Endodermal cell (in vitro differentiated cells): Measurements from ENCODE around the gene PI4KA. TPM values are rescaled to one million over a fixed set of nuclear protein-coding genes. Genes with fewer than 3 reads are reported as not detected.

Experiments used
- DNase-seq: peaks from one replicate; pipeline ENCODE4 v3.0.0-alpha.2; 2017
- H3K27ac ChIP-seq: 2 replicates; pipeline ENCODE4 v1.5.1; 2013; ENCODE audit warnings: mild to moderate bottlenecking, low read depth, low read length, moderate library complexity
- H3K27me3 ChIP-seq: 2 replicates; pipeline ENCODE4 v1.6.1; 2013; ENCODE audit warnings: mild to moderate bottlenecking, low read length, moderate library complexity; ENCODE audit not compliant: insufficient read depth, control insufficient read depth, poor library complexity, severe bottlenecking
- H3K36me3 ChIP-seq: 2 replicates; pipeline ENCODE4 v1.7.0; 2013; ENCODE audit warnings: mild to moderate bottlenecking, low read length, moderate library complexity; ENCODE audit not compliant: control insufficient read depth, insufficient read depth
- H3K4me1 ChIP-seq: one replicate; pipeline ENCODE4 v1.7.0; 2013; ENCODE audit warnings: low read length; ENCODE audit not compliant: control insufficient read depth, insufficient read depth
- H3K4me3 ChIP-seq: 2 replicates; pipeline ENCODE4 v1.5.1; 2013; ENCODE audit warnings: mild to moderate bottlenecking, low read length, moderate library complexity
- H3K9ac ChIP-seq: 2 replicates; pipeline ENCODE4 v1.6.1; 2013; ENCODE audit warnings: mild to moderate bottlenecking, low read length, moderate library complexity; ENCODE audit not compliant: poor library complexity, severe bottlenecking; ENCODE audit errors: extremely low read depth
- H3K9me3 ChIP-seq: 2 replicates; pipeline ENCODE4 v1.6.1; 2013; ENCODE audit warnings: mild to moderate bottlenecking, low read length, moderate library complexity; ENCODE audit not compliant: control insufficient read depth
- H3K27ac Mint-ChIP-seq: 2 replicates; pipeline ENCODE4 v1.8.0; 2020; ENCODE audit warnings: mixed read lengths
- H3K27me3 Mint-ChIP-seq: 2 replicates; pipeline ENCODE4 v1.8.0; 2021; ENCODE audit warnings: mild to moderate bottlenecking, mixed read lengths; ENCODE audit not compliant: insufficient read depth
- H3K36me3 Mint-ChIP-seq: 2 replicates; pipeline ENCODE4 v1.8.0; 2020; ENCODE audit warnings: low read depth, mixed read lengths
- H3K4me1 Mint-ChIP-seq: 2 replicates; pipeline ENCODE4 v1.8.0; 2020; ENCODE audit warnings: mixed read lengths
- H3K4me3 Mint-ChIP-seq: 2 replicates; pipeline ENCODE4 v1.8.0; 2020; ENCODE audit warnings: mild to moderate bottlenecking, moderate library complexity, mixed read lengths
- H3K9me3 Mint-ChIP-seq: 2 replicates; pipeline ENCODE4 v1.8.0; 2020; ENCODE audit warnings: mild to moderate bottlenecking, mixed read lengths
- CTCF ChIP-seq: fragments of 200-600 bp; sonication (generic); conservative IDR thresholded peaks from 2 replicates; pipeline ENCODE4 v1.5.0; 2021; ENCODE audit warnings: antibody characterized with exemption, mild to moderate bottlenecking
- WGBS, 2 experiments: methylation state at CpG; one replicate each; pipeline versions ENCODE4 v1.1.5 to v1.1.7; 2013; ENCODE audit warnings: missing lambda C conversion rate in 2 of 2, mixed read lengths in 1 of 2; ENCODE audit not compliant: insufficient coverage in 1 of 2, insufficient read length in 1 of 2; 5-methylcytosine and 5-hydroxymethylcytosine counted together
- total RNA-seq, 2 donors: library from RNA; stranded (reverse); fragmentation: NEBNext Ultra II Directional in 1 of 2; extraction: Animal tissue kit (Norgen Biotek cat#: 25700) in 1 of 2; gene quantifications; 2 replicates in 1 of 2; 3 replicates in 1 of 2; pipeline ENCODE4 v1.2.1, GENCODE V29; 2021

Gene PI4KA
- total RNA-seq, 2 donors from 2014 or later = 49.0 to 62.0 TPM

- H3K27me3 ChIP-seq = no peaks in the 10 kb centered on the region
- peaks cover 14% of the 10 kb centered on the region for H3K36me3 ChIP-seq
- H3K4me3 ChIP-seq = no peak overlapping the region
- Mint-ChIP-seq H3K36me3 (peaks cover 18% of the 10 kb centered on the region), H3K4me3 (no peak overlapping the region), H3K27ac (no peak overlapping the region), H3K27me3 (no peaks in the 10 kb centered on the region), H3K4me1 (peaks cover 11% of the 10 kb centered on the region), H3K9me3 (no peaks in the 10 kb centered on the region)
- no peaks in the 10 kb centered on the region for H3K9me3 ChIP-seq
- TF ChIP-seq CTCF = no peak
- H3K4me1 ChIP-seq = no peaks in the 10 kb centered on the region
- WGBS, 2 experiments = 94 to 95% methylated on average over 4 of the region's 6 CpGs
- H3K27ac ChIP-seq = no peak overlapping the region
- no peak for DNase-seq
- H3K9ac ChIP-seq = no peak overlapping the region
Measured at GRCh38 chr22:20890975-20891374, 32.4 kb upstream of the PI4KA start.

GRCh38 chr22:20889904-20890540 is 31.4 kb upstream of the PI4KA start:
- WGBS, 2 experiments = 90 to 96% methylated on average over 11 to 13 of the region's 13 CpGs
- Histone ChIP-seq H3K27ac (no peak overlapping the region), H3K4me3 (no peak overlapping the region), H3K4me1 (peaks cover 3% of the 10 kb centered on the region), H3K36me3 (peaks cover 14% of the 10 kb centered on the region), H3K27me3 (no peaks in the 10 kb centered on the region), H3K9me3 (no peaks in the 10 kb centered on the region), H3K9ac (no peak overlapping the region)
- DNase-seq = no peak
- Mint-ChIP-seq H3K9me3 (no peaks in the 10 kb centered on the region), H3K27me3 (no peaks in the 10 kb centered on the region), H3K4me1 (peaks cover 19% of the 10 kb centered on the region), H3K36me3 (peaks cover 20% of the 10 kb centered on the region), H3K4me3 (no peak overlapping the region), H3K27ac (peak overlapping the region; percentile 3)
- TF ChIP-seq CTCF = no peak

- no peak overlapping the region for H3K4me3 ChIP-seq
- Mint-ChIP-seq H3K36me3 (peaks cover 24% of the 10 kb centered on the region), H3K9me3 (no peaks in the 10 kb centered on the region), H3K4me1 (peaks cover 23% of the 10 kb centered on the region), H3K27me3 (no peaks in the 10 kb centered on the region), H3K4me3 (no peak overlapping the region), H3K27ac (no peak overlapping the region)
- peaks cover 14% of the 10 kb centered on the region for H3K36me3 ChIP-seq
- peaks cover 5% of the 10 kb centered on the region for H3K4me1 ChIP-seq
- DNase-seq = no peak
- TF ChIP-seq CTCF = no peak
- no peak overlapping the region for H3K27ac ChIP-seq
- WGBS, 2 experiments = 90 to 98% methylated on average over 5 to 6 of the region's 6 CpGs
- H3K9me3 ChIP-seq = no peaks in the 10 kb centered on the region
- no peaks in the 10 kb centered on the region for H3K27me3 ChIP-seq
- no peak overlapping the region for H3K9ac ChIP-seq
Measured at GRCh38 chr22:20889025-20889704, 30.6 kb upstream of the PI4KA start.
